Astrocyte (in vitro differentiated cells and primary cell): Measurements from ENCODE around the gene KRT72.

Source experiments
- EZH2 ChIP-seq: IDR thresholded peaks from 2 replicates; pipeline ENCODE4 v1.6.1; 2012; ENCODE audit warnings: mild to moderate bottlenecking, low read length, inconsistent platforms; ENCODE audit not compliant: insufficient read depth
- TF ChIP-seq, protein P1 (sequence below): IDR thresholded peaks from 2 replicates; pipeline ENCODE4 v1.5.1; 2011; ENCODE audit warnings: low read depth, mild to moderate bottlenecking, inconsistent platforms, low read length, moderate library complexity; ENCODE audit not compliant: insufficient read depth

DNA sequence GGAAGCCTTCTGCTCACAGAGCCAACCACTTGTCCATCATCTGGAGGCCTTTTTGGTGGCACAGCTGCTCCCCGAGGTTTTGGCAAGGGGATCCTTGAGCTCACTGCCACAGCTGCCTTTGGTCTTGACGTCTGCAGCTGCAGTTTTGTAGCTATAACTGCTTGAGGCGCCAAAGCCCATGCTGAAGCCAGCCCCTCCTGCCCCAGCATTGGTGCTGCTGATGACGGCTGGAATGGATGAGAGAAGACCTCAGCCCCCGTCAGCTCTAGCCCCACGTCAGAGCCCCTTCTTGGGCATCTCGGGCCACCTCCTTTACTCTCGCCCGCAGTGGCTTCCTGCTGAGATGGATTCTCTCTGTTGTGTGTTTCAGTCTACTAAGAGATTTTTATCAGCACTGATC, 15.3 kb downstream of the KRT72 start:
- TF ChIP-seq, protein P1, sequence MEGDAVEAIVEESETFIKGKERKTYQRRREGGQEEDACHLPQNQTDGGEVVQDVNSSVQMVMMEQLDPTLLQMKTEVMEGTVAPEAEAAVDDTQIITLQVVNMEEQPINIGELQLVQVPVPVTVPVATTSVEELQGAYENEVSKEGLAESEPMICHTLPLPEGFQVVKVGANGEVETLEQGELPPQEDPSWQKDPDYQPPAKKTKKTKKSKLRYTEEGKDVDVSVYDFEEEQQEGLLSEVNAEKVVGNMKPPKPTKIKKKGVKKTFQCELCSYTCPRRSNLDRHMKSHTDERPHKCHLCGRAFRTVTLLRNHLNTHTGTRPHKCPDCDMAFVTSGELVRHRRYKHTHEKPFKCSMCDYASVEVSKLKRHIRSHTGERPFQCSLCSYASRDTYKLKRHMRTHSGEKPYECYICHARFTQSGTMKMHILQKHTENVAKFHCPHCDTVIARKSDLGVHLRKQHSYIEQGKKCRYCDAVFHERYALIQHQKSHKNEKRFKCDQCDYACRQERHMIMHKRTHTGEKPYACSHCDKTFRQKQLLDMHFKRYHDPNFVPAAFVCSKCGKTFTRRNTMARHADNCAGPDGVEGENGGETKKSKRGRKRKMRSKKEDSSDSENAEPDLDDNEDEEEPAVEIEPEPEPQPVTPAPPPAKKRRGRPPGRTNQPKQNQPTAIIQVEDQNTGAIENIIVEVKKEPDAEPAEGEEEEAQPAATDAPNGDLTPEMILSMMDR: no peak
- TF ChIP-seq EZH2: no peak
